A549 (cell line): ENCODE measurements around the gene CHTF18. TPM values are rescaled to one million over a fixed set of nuclear protein-coding genes. Genes with fewer than 3 reads are reported as not detected.

Source experiments
- ATAC-seq, 2 experiments: fragments of 200-7000 bp in 1 of 2; fragments of >200 bp in 1 of 2; cut with Nextera tagmentation in 1 of 2; cut with Tn5 transposase in 1 of 2; 3 replicates each; pipeline versions ENCODE4 v1.8.0 to v1.9.1; 2018 to 2020; ENCODE audit warnings: mild to moderate bottlenecking in 1 of 2, moderate library complexity in 1 of 2
- CTCF ChIA-PET: fragments of 300-600 bp; sonication (Branson Sonifier 250); formaldehyde crosslinking; extraction: SDS; loops from one replicate; lab custom pipeline; 2021; ENCODE audit warnings: antibody characterized with exemption, inconsistent platforms; lab: Yijun Ruan, JAX
- POLR2A ChIA-PET: fragments of 350-600 bp; formaldehyde crosslinking; extraction: SDS; loops from one replicate; lab custom pipeline; 2021; ENCODE audit warnings: antibody characterized with exemption, inconsistent platforms; lab: Yijun Ruan, JAX
- DNase-seq, 2 experiments: peaks; one replicate each; pipeline versions ENCODE4 v3.0.0 to v3.0.0-alpha.2; 2011 to 2016; ENCODE audit warnings: low read depth in 1 of 2, low spot score in 1 of 2
- FAIRE-seq: peaks from 2 replicates; lab custom pipeline; 2011; peaks lifted over from hg19 to GRCh38; lab: Jason Lieb, UNC
- H3K27ac ChIP-seq, 2 experiments: fragments of >200 bp; sonication (Bioruptor Twin); formaldehyde crosslinking; 3 replicates each; pipeline ENCODE4 v1.5.1; 2016 to 2017
- H3K4me1 ChIP-seq: fragments of >200 bp; sonication (Bioruptor Twin); formaldehyde crosslinking; 3 replicates; pipeline ENCODE4 v1.6.1; 2016
- H3K4me2 ChIP-seq: fragments of >200 bp; sonication (Bioruptor Twin); formaldehyde crosslinking; 3 replicates; pipeline ENCODE4 v1.6.1; 2016
- H3K4me3 ChIP-seq: fragments of >200 bp; sonication (Bioruptor Twin); formaldehyde crosslinking; 3 replicates; pipeline ENCODE4 v1.5.1; 2016
- H3K9me3 ChIP-seq: fragments of >200 bp; sonication (Bioruptor Twin); formaldehyde crosslinking; 3 replicates; pipeline ENCODE4 v1.6.1; 2016
- BHLHE40 ChIP-seq: IDR thresholded peaks from 2 replicates; pipeline ENCODE4 v1.6.1; 2012; ENCODE audit warnings: low read depth, low read length, inconsistent platforms
- CHD2 ChIP-seq: fragments of 150-350 bp; IDR thresholded peaks from 2 replicates; pipeline ENCODE4 v1.6.1; 2014; ENCODE audit warnings: low read length; ENCODE audit not compliant: partially characterized antibody
- EHF ChIP-seq: fragments of 250-450 bp; sonication (Bioruptor Pico); IDR thresholded peaks from 2 replicates; pipeline ENCODE4 v1.5.0; 2020; ENCODE audit warnings: mild to moderate bottlenecking
- ESRRA ChIP-seq: fragments of 150-350 bp; IDR thresholded peaks from 2 replicates; pipeline ENCODE4 v1.6.1; 2014; ENCODE audit warnings: mild to moderate bottlenecking, low read length, borderline replicate concordance
- FOXS1 ChIP-seq: fragments of 250-450 bp; sonication (Bioruptor Pico); IDR thresholded peaks from 2 replicates; pipeline ENCODE4 v1.5.0; 2020; ENCODE audit warnings: mild to moderate bottlenecking, moderate library complexity
- HDAC2 ChIP-seq: fragments of 200-600 bp; sonication (generic); IDR thresholded peaks from 2 replicates; pipeline ENCODE4 v1.6.1; 2016
- HEYL ChIP-seq: fragments of 250-450 bp; sonication (Bioruptor Pico); IDR thresholded peaks from 2 replicates; pipeline ENCODE4 v1.8.0; 2021; ENCODE audit warnings: mild to moderate bottlenecking, moderate library complexity
- KDM1A ChIP-seq: fragments of 200-600 bp; sonication (generic); IDR thresholded peaks from 2 replicates; pipeline ENCODE4 v1.6.1; 2016; ENCODE audit warnings: low read depth, mild to moderate bottlenecking
- MAFK ChIP-seq: fragments of 450-650 bp; IDR thresholded peaks from 2 replicates; pipeline ENCODE4 v1.6.1; 2014; ENCODE audit not compliant: partially characterized antibody
- PHF8 ChIP-seq: fragments of 200-600 bp; sonication (generic); IDR thresholded peaks from 2 replicates; pipeline ENCODE4 v1.6.1; 2016; ENCODE audit warnings: low read depth, mild to moderate bottlenecking, antibody characterized with exemption, moderate library complexity, borderline replicate concordance
- POLR2A ChIP-seq: IDR thresholded peaks from 2 replicates; pipeline ENCODE4 v1.6.1; 2012; ENCODE audit warnings: mild to moderate bottlenecking, low read length
- POLR2AphosphoS2 ChIP-seq: conservative IDR thresholded peaks from 2 replicates; pipeline ENCODE4 v1.6.1; 2012; ENCODE audit warnings: low read length, improper control_type of control experiment, inconsistent platforms
- RFX5 ChIP-seq: fragments of 450-650 bp; IDR thresholded peaks from 2 replicates; pipeline ENCODE4 v1.7.1; 2014; ENCODE audit warnings: antibody characterized with exemption, mild to moderate bottlenecking, moderate library complexity
- RNF2 ChIP-seq: fragments of 200-600 bp; sonication (generic); IDR thresholded peaks from 2 replicates; pipeline ENCODE4 v1.6.1; 2016; ENCODE audit warnings: low read depth, mild to moderate bottlenecking, antibody characterized with exemption, moderate library complexity, borderline replicate concordance
- TFCP2L1 ChIP-seq: fragments of 250-450 bp; sonication (Bioruptor Pico); IDR thresholded peaks from 2 replicates; pipeline ENCODE4 v1.5.0; 2021; ENCODE audit warnings: mild to moderate bottlenecking
- TP53 ChIP-seq: fragments of 250-450 bp; sonication (Bioruptor Pico); IDR thresholded peaks from 2 replicates; pipeline ENCODE4 v1.5.0; 2021; ENCODE audit warnings: mild to moderate bottlenecking, moderate library complexity
- ZNF302 ChIP-seq: fragments of 250-450 bp; sonication (Bioruptor Pico); IDR thresholded peaks from 2 replicates; pipeline ENCODE4 v1.9.0; 2021; ENCODE audit warnings: inconsistent platforms, mild to moderate bottlenecking, moderate library complexity
- WGBS: methylation state at CpG from one replicate; pipeline ENCODE4 v1.1.6; 2017; ENCODE audit errors: missing lambda C conversion rate; 5-methylcytosine and 5-hydroxymethylcytosine counted together
- polyA plus RNA-seq, 4 experiments: library from polyadenylated mRNA; depleted of rRNA in 3 of 4; stranded (reverse); fragments of >200 nt; fragmentation: RNase III in 1 of 4; extraction: RNeasy Plus Mini Kit Qiagen cat#74134 plus additional on column Dnase treatment in 1 of 4; gene quantifications; 2 replicates in 3 of 4; 3 replicates in 1 of 4; pipeline ENCODE4 v1.2.3, GENCODE V29; 2011 to 2017
- TF ChIP-seq, protein P1 (sequence below): fragments of 450-650 bp; IDR thresholded peaks from 2 replicates; pipeline ENCODE4 v1.6.1; 2014; ENCODE audit warnings: antibody characterized with exemption
- TF ChIP-seq, protein P2 (sequence below): fragments of >200 bp; sonication (Bioruptor Twin); formaldehyde crosslinking; IDR thresholded peaks from 2 replicates; pipeline ENCODE4 v1.6.1; 2016
- TF ChIP-seq, protein P3 (sequence below): IDR thresholded peaks from 2 replicates; pipeline ENCODE4 v1.6.1; 2012; ENCODE audit warnings: low read depth, borderline replicate concordance
- TF ChIP-seq, protein P4 (sequence below): IDR thresholded peaks from 2 replicates; pipeline ENCODE4 v1.6.1; 2012
- TF ChIP-seq, protein P5 (sequence below): IDR thresholded peaks from 2 replicates; pipeline ENCODE4 v1.6.1; 2012

The CHTF18 gene
- polyA plus RNA-seq, 2 of the 4 experiments (the other 2 are of a cell fraction) = 4.8 to 36.7 TPM

DNA sequence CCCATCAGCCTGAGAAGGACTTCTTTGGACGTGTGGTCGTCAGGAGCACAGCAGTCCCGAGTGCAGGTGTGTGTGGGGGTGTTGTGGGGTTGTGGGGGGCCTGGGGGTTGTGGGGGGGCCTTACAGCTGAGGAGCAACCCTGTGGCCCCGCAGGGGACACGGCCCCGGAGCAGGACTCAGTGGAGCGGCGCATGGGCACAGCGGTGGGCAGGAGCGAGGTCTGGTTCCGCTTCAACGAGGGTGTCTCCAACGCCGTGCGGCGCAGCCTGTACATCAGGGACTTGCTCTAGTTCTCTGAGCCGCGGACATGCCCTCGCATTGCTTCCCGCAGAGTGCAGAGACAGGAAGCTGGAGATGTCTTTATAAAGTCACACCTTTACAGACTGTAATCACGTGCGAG, 9.3 kb downstream of the CHTF18 start:
- CTCF ChIA-PET = interaction anchor here (3.4 kb wide), 1 partner anchor 12 kb away, joined by 27 read pairs; no protein-coding TSS in a partner anchor

DNA sequence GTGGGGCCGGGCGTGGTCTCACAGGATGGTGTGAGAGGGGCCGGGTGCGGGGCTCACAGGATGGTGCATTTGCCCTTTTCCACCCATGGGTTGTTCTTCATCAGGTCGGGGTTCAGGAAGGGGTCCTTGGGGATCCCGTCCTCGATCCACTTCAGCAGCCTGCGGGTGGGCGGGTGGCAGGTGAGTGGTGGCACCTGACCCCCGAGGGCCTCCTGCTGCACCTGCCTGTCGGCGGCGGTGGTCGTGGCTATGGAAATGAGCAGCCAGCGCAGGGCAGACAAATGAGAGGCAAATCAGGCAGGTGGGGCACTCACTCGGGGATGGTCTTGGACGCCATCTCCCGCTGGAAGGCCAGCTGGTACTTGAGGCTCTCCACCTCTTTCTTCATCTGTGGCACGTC, 10.2 kb downstream of the CHTF18 start:
- ATAC-seq = no peak
- Histone ChIP-seq H3K9me3 (no peaks in the 10 kb centered on the region), H3K4me2 (no peak overlapping the region), H3K4me1 (peaks cover 32% of the 10 kb centered on the region), H3K27ac (no peak overlapping the region), H3K4me3 (no peak overlapping the region)
- WGBS = 92% methylated on average over 19 of the region's 19 CpGs
- TF ChIP-seq, protein P1, sequence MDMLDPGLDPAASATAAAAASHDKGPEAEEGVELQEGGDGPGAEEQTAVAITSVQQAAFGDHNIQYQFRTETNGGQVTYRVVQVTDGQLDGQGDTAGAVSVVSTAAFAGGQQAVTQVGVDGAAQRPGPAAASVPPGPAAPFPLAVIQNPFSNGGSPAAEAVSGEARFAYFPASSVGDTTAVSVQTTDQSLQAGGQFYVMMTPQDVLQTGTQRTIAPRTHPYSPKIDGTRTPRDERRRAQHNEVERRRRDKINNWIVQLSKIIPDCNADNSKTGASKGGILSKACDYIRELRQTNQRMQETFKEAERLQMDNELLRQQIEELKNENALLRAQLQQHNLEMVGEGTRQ = no peak
- TF ChIP-seq TP53 (CRISPR knock-in tag) (no peak), RFX5 (no peak), ZNF302 (CRISPR knock-in tag) (no peak), POLR2A (no peak), BHLHE40 (no peak), RNF2 (no peak), HDAC2 (no peak), TFCP2L1 (CRISPR knock-in tag) (no peak), EHF (CRISPR knock-in tag) (no peak), KDM1A (no peak), FOXS1 (CRISPR knock-in tag) (no peak), MAFK (no peak), ESRRA (no peak), PHF8 (no peak), HEYL (CRISPR knock-in tag) (no peak)
- TF ChIP-seq, protein P2, sequence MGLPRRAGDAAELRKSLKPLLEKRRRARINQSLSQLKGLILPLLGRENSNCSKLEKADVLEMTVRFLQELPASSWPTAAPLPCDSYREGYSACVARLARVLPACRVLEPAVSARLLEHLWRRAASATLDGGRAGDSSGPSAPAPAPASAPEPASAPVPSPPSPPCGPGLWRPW = no peak
- TF ChIP-seq, protein P3, sequence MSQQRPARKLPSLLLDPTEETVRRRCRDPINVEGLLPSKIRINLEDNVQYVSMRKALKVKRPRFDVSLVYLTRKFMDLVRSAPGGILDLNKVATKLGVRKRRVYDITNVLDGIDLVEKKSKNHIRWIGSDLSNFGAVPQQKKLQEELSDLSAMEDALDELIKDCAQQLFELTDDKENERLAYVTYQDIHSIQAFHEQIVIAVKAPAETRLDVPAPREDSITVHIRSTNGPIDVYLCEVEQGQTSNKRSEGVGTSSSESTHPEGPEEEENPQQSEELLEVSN = no peak
- TF ChIP-seq, protein P4, sequence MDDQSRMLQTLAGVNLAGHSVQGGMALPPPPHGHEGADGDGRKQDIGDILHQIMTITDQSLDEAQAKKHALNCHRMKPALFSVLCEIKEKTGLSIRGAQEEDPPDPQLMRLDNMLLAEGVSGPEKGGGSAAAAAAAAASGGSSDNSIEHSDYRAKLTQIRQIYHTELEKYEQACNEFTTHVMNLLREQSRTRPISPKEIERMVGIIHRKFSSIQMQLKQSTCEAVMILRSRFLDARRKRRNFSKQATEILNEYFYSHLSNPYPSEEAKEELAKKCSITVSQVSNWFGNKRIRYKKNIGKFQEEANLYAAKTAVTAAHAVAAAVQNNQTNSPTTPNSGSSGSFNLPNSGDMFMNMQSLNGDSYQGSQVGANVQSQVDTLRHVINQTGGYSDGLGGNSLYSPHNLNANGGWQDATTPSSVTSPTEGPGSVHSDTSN = no peak
- no peak for FAIRE-seq
- ChIA-PET CTCF (interaction anchor here (0.6 to 1.7 kb wide), 4 partner anchors 10 to 80 kb away, joined by 3 to 7 read pairs (median 4); partner anchors contain the start of genes CHTF18 and RPUSD1), POLR2A (no interaction called here)
- no peak for DNase-seq

More for the DNA sequence above, 9.3 kb downstream of the CHTF18 start:
- no peak for ATAC-seq
- H3K27ac ChIP-seq = no peak overlapping the region
- H3K9me3 ChIP-seq = no peaks in the 10 kb centered on the region
- H3K4me2 ChIP-seq = no peak overlapping the region
- peaks cover 32% of the 10 kb centered on the region for H3K4me1 ChIP-seq
- 98% methylated on average over 10 of the region's 22 CpGs for WGBS
- no peak for DNase-seq
- no peak overlapping the region for H3K4me3 ChIP-seq
- no peak for FAIRE-seq
- POLR2A ChIA-PET = no interaction called here
- no peak for TF ChIP-seq POLR2AphosphoS2
- no peak for TF ChIP-seq CHD2
- no peak for TF ChIP-seq PHF8
- TF ChIP-seq, protein P5, sequence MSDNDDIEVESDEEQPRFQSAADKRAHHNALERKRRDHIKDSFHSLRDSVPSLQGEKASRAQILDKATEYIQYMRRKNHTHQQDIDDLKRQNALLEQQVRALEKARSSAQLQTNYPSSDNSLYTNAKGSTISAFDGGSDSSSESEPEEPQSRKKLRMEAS = no peak
